Cortex of kidney (tissue), 1 donor: ENCODE data around the gene RGS1.
"Not testable (repeated sequence)": the region's sequence is repeated elsewhere in the genome, so short reads cannot be mapped to it uniquely, and the experiment has no call there.

Experiments used
- DNase-seq: peaks from one replicate; lab custom pipeline; 2025; lab: John Stamatoyannopoulos, UW

Gene RGS1

GRCh38 chr1:192575499-192576189 lies at the start of gene RGS1:
Gene RGS1, plus strand, starts transcription at chr1:192575773. Its CDS starts 20 bp downstream, at chr1:192575793.
- DNase-seq = no peak

- no peak for DNase-seq
Measured at GRCh38 chr1:192527111-192527795, 48.3 kb upstream of the RGS1 start.

- no peak for DNase-seq
Measured at GRCh38 chr1:192527950-192528349, 47.6 kb upstream of the RGS1 start.

GRCh38 chr1:192529031-192529755 lies 46.4 kb upstream of the RGS1 start:
- no peak for DNase-seq

GRCh38 chr1:192529811-192530210 lies 45.8 kb upstream of the RGS1 start:
- DNase-seq = no peak

GRCh38 chr1:192530254-192530653 lies 45.3 kb upstream of the RGS1 start:
- no peak for DNase-seq

GRCh38 chr1:192531037-192531703 lies 44.4 kb upstream of the RGS1 start:
- not testable (repeated sequence) for DNase-seq

GRCh38 chr1:192534666-192535065 lies 40.9 kb upstream of the RGS1 start:
- no peak for DNase-seq

- DNase-seq = no peak
Measured at GRCh38 chr1:192535916-192536664, 39.5 kb upstream of the RGS1 start.

- DNase-seq = no peak
Measured at GRCh38 chr1:192538407-192539296, 36.9 kb upstream of the RGS1 start.

- DNase-seq = no peak
Measured at GRCh38 chr1:192539297-192540092, 36.1 kb upstream of the RGS1 start.

GRCh38 chr1:192543445-192543844 lies 32.1 kb upstream of the RGS1 start:
- DNase-seq = no peak

GRCh38 chr1:192545896-192546521 lies 29.6 kb upstream of the RGS1 start:
- no peak for DNase-seq

GRCh38 chr1:192546596-192547190 lies 28.9 kb upstream of the RGS1 start:
- DNase-seq = no peak

GRCh38 chr1:192547501-192547900 lies 28.1 kb upstream of the RGS1 start:
- no peak for DNase-seq

- DNase-seq = no peak
Measured at GRCh38 chr1:192549937-192550336, 25.6 kb upstream of the RGS1 start.

- no peak for DNase-seq
Measured at GRCh38 chr1:192550922-192551534, 24.5 kb upstream of the RGS1 start.

GRCh38 chr1:192552760-192553191 lies 22.8 kb upstream of the RGS1 start:
- DNase-seq = no peak
